ENCODE measurements around the gene NOS1.
"Not testable (repeated sequence)": the region's sequence is repeated elsewhere in the genome, so short reads cannot be mapped to it uniquely, and the experiment has no call there.

NOS1 gene

GRCh38 chr12:117361347-117361751, at the start of gene NOS1:
NOS1 (minus strand) TSS chr12:117361626; CDS start chr12:117331069, 30,557 bp downstream.
- DNase-seq (ENCODE audit: low read depth in 2 of 2) = no peak

- no peak for DNase-seq (ENCODE audit: low read depth in 2 of 2)
These were observed 47.9 kb upstream of the NOS1 start for GRCh38 chr12:117409286-117409685.

GRCh38 chr12:117408161-117408791, 46.9 kb upstream of the NOS1 start:
- DNase-seq (ENCODE audit: low read depth in 2 of 2) = no peak

GRCh38 chr12:117404940-117405339, 43.5 kb upstream of the NOS1 start:
- DNase-seq (ENCODE audit: low read depth in 2 of 2) = no peak

- no peak for DNase-seq (ENCODE audit: low read depth in 2 of 2)
These were observed 42.9 kb upstream of the NOS1 start for GRCh38 chr12:117404203-117404853.

GRCh38 chr12:117403586-117404139, 42.2 kb upstream of the NOS1 start:
- DNase-seq (ENCODE audit: low read depth in 2 of 2) = no peak

- DNase-seq (ENCODE audit: low read depth in 2 of 2) = no peak
These were observed 40.9 kb upstream of the NOS1 start for GRCh38 chr12:117402363-117402762.

GRCh38 chr12:117400912-117401311, 39.5 kb upstream of the NOS1 start:
- DNase-seq (ENCODE audit: low read depth in 2 of 2) = no peak

GRCh38 chr12:117398482-117398881, 37.1 kb upstream of the NOS1 start:
- not testable (repeated sequence) for DNase-seq (ENCODE audit: low read depth in 2 of 2)

GRCh38 chr12:117395766-117396165, 34.3 kb upstream of the NOS1 start:
- no peak for DNase-seq (ENCODE audit: low read depth in 2 of 2)

- DNase-seq (ENCODE audit: low read depth in 2 of 2) = no peak
These were observed 33.1 kb upstream of the NOS1 start for GRCh38 chr12:117394491-117394890.

- no peak for DNase-seq (ENCODE audit: low read depth in 2 of 2)
These were observed 32.2 kb upstream of the NOS1 start for GRCh38 chr12:117393656-117394055.

- DNase-seq (ENCODE audit: low read depth in 2 of 2) = no peak
These were observed 29.4 kb upstream of the NOS1 start for GRCh38 chr12:117390866-117391265.

GRCh38 chr12:117388951-117389446, 27.6 kb upstream of the NOS1 start:
- DNase-seq (ENCODE audit: low read depth in 2 of 2) = no peak

- DNase-seq (ENCODE audit: low read depth in 2 of 2) = no peak
These were observed 26.4 kb upstream of the NOS1 start for GRCh38 chr12:117387832-117388231.

GRCh38 chr12:117384735-117385134, 23.3 kb upstream of the NOS1 start:
- DNase-seq (ENCODE audit: low read depth in 2 of 2) = no peak

GRCh38 chr12:117380083-117380482, 18.7 kb upstream of the NOS1 start:
- no peak for DNase-seq (ENCODE audit: low read depth in 2 of 2)

- no peak for DNase-seq (ENCODE audit: low read depth in 2 of 2)
These were observed 16.3 kb upstream of the NOS1 start for GRCh38 chr12:117377758-117378157.

- DNase-seq (ENCODE audit: low read depth in 2 of 2) = no peak
These were observed 9.2 kb upstream of the NOS1 start for GRCh38 chr12:117370588-117370987.

- DNase-seq (ENCODE audit: low read depth in 2 of 2) = not testable (repeated sequence)
These were observed 8.6 kb upstream of the NOS1 start for GRCh38 chr12:117370000-117370399.

- DNase-seq (ENCODE audit: low read depth in 2 of 2) = peak in 1 of 2 donors; percentile 25
These were observed 5.7 kb upstream of the NOS1 start for GRCh38 chr12:117367006-117367638.

- no peak for DNase-seq (ENCODE audit: low read depth in 2 of 2)
These were observed 3.7 kb upstream of the NOS1 start for GRCh38 chr12:117365049-117365616.
